DMS 273 treated with DMSO at 0.1 percent for 48 hours (cell line): ENCODE measurements around the gene NTPCR.

Source experiments
- DNase-seq: peaks from one replicate; lab custom pipeline; 2025; lab: John Stamatoyannopoulos, UW

NTPCR gene

GRCh38 chr1:232962761-232963745 lies 12.6 kb downstream of the NTPCR start:
- DNase-seq = no peak

GRCh38 chr1:232964601-232965000 lies 14.2 kb downstream of the NTPCR start:
- DNase-seq = no peak

GRCh38 chr1:232965124-232965911 lies 14.9 kb downstream of the NTPCR start:
- peak; percentile 8 for DNase-seq

GRCh38 chr1:232965912-232966217 lies 15.5 kb downstream of the NTPCR start:
- peak; percentile 35 for DNase-seq

GRCh38 chr1:232966663-232967062 lies 16.3 kb downstream of the NTPCR start:
- no peak for DNase-seq

- DNase-seq = no peak
These were observed 18.0 kb downstream of the NTPCR start for GRCh38 chr1:232968391-232968790.

- DNase-seq = no peak
These were observed 18.6 kb downstream of the NTPCR start for GRCh38 chr1:232968965-232969364.

GRCh38 chr1:232969799-232970198 lies 19.4 kb downstream of the NTPCR start:
- DNase-seq = no peak

GRCh38 chr1:232970508-232970907 lies 20.1 kb downstream of the NTPCR start:
- DNase-seq = no peak

GRCh38 chr1:232973652-232974611 lies 23.5 kb downstream of the NTPCR start:
- DNase-seq = no peak

GRCh38 chr1:232974971-232975370 lies 24.6 kb downstream of the NTPCR start:
- DNase-seq = no peak

- DNase-seq = no peak
These were observed 27.8 kb downstream of the NTPCR start for GRCh38 chr1:232978091-232978634.

- no peak for DNase-seq
These were observed 28.4 kb downstream of the NTPCR start for GRCh38 chr1:232978815-232979214.

GRCh38 chr1:232979558-232979957 lies 29.1 kb downstream of the NTPCR start:
- DNase-seq = no peak

- peak; percentile 3 for DNase-seq
These were observed 30.1 kb downstream of the NTPCR start for GRCh38 chr1:232980355-232980978.

GRCh38 chr1:232980986-232981560 lies 30.7 kb downstream of the NTPCR start:
- DNase-seq = no peak

GRCh38 chr1:232982238-232982944 lies 32.0 kb downstream of the NTPCR start:
- DNase-seq = no peak

- DNase-seq = no peak
These were observed 33.0 kb downstream of the NTPCR start for GRCh38 chr1:232983375-232983774.

- no peak for DNase-seq
These were observed 33.6 kb downstream of the NTPCR start for GRCh38 chr1:232983817-232984567.
